ENCODE data around the gene FARSB. TPM values are rescaled to one million over a fixed set of nuclear protein-coding genes. Genes with fewer than 3 reads are reported as not detected.
"Not testable (repeated sequence)": the region's sequence is repeated elsewhere in the genome, so short reads cannot be mapped to it uniquely, and the experiment has no call there.

Gene FARSB
- polyA plus RNA-seq, 6 donors from 2014 or later, result 20.8 to 35.3 (median 30.3) TPM

GRCh38 chr2:222613715-222614331, 42.1 kb downstream of the FARSB start:
- no peaks in the 10 kb centered on the region for H3K9me3 Mint-ChIP-seq

DNA sequence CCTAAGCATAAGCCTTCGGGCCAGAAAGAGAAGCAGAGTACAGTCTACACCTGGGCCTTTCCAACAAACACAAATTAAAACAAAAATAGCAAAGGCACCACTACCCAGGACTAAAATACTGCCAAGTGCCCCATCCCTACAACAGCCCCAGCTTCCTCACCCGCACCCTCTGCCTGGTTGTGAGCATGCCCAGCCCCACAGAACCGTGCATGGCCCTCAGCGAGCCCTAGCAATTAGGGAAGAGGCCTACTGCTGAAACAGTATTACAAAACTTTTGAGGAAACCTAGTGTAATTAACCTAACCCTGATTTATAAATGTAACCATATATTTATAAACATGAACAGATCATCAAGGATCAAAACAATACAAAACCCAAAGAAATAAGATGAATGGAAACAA, 44.2 kb downstream of the FARSB start:
- peaks cover 0 to 16% of the 10 kb centered on the region in 2 donors for H3K36me3 Mint-ChIP-seq

More at GRCh38 chr2:222613715-222614331, 42.1 kb downstream of the FARSB start:
- no peaks in the 10 kb centered on the region for H3K4me1 Mint-ChIP-seq
- DNase-seq, result no peak
- H3K27me3 Mint-ChIP-seq, result no peaks in the 10 kb centered on the region
- ATAC-seq (ENCODE audit: low read depth in 2 of 2), result peak; percentile 32 to 44
- H3K36me3 Mint-ChIP-seq, result peaks cover 0 to 14% of the 10 kb centered on the region in 2 donors
- no peak overlapping the region for H3K27ac Mint-ChIP-seq
- H3K4me3 Mint-ChIP-seq, result no peak overlapping the region

GRCh38 chr2:222610746-222611145, 45.1 kb downstream of the FARSB start:
- DNase-seq, result no peak
- H3K9me3 Mint-ChIP-seq, result no peaks in the 10 kb centered on the region
- no peaks in the 10 kb centered on the region for H3K4me1 Mint-ChIP-seq
- H3K27me3 Mint-ChIP-seq, result no peaks in the 10 kb centered on the region
- no peak for ATAC-seq (ENCODE audit: low read depth in 2 of 2)
- H3K36me3 Mint-ChIP-seq, result peaks cover 0 to 21% of the 10 kb centered on the region in 2 donors
- H3K4me3 Mint-ChIP-seq, result no peak overlapping the region
- no peak overlapping the region for H3K27ac Mint-ChIP-seq

More for the DNA sequence above, 44.2 kb downstream of the FARSB start:
- Mint-ChIP-seq H3K27me3 (no peaks in the 10 kb centered on the region), H3K9me3 (no peaks in the 10 kb centered on the region), H3K27ac (no peak overlapping the region), H3K4me1 (no peaks in the 10 kb centered on the region), H3K4me3 (no peak overlapping the region)
- ATAC-seq (ENCODE audit: low read depth in 2 of 2) (no peak), DNase-seq (no peak)

DNA sequence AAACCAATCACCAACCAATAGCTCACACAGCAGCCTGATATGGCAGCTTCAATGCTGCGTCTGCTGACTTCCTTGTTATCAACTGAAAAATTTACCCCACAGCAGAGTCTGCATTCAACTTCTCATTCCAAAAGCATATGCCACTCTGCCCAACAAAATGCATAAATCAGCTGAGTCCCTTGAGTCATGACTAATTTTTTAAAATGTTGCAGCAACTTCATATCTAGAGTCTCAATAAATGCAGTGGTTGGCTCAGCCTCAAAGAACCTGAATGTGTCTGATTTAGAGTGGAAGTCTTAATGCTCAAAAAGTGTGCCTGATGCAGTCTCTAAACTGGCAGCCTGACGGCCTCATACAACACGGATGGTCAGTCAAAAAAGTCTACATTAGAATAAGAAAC, 46.5 kb downstream of the FARSB start:
- no peaks in the 10 kb centered on the region for H3K27me3 Mint-ChIP-seq
- H3K4me1 Mint-ChIP-seq, result no peaks in the 10 kb centered on the region

DNA sequence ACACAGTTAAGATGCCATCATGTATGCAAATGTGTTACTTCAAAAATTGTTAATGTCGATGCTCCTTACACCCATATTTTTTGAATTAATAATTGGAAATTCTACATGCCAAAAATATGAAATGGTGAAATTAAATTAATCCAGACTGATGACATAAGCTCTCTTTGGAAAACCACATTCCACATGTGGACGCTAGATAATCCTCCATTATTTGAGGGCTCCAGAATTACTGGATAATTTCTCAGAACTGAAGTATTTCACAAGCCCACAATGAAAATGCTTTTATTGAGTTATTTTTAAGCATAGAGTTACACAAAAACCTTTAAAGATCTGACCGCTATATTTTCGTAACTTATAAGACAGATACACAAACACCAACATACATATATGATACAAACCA, 47.8 kb downstream of the FARSB start:
- Mint-ChIP-seq H3K9me3 (no peaks in the 10 kb centered on the region), H3K27ac (no peak overlapping the region), H3K36me3 (peaks cover 0 to 20% of the 10 kb centered on the region in 2 donors), H3K27me3 (no peaks in the 10 kb centered on the region), H3K4me3 (no peak overlapping the region), H3K4me1 (no peaks in the 10 kb centered on the region)
- no peak for DNase-seq
- no peak for ATAC-seq (ENCODE audit: low read depth in 2 of 2)

More for the DNA sequence above, 46.5 kb downstream of the FARSB start:
- no peak overlapping the region for H3K4me3 Mint-ChIP-seq
- H3K27ac Mint-ChIP-seq, result no peak overlapping the region
- ATAC-seq (ENCODE audit: low read depth in 2 of 2) (no peak), DNase-seq (no peak)
- no peaks in the 10 kb centered on the region for H3K9me3 Mint-ChIP-seq
- peaks cover 0 to 20% of the 10 kb centered on the region in 2 donors for H3K36me3 Mint-ChIP-seq

DNA sequence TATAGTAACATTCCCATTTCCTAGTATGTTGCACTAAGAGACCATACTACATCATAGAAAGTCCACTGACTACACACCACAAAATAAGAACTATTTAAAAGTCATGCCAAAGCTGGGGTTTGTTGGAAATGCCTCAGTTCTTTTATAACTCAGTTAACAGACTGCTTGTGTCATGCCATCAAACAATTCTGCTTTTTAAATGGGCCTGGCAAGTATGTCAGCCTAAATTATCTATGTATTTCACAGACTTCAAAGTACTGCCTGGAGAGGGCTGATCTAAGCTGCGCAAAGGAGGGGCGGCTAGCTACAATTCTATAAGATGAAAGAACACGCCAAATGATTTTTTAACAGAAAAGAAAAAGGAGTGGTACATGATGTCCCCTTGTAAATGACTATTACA, 49.6 kb downstream of the FARSB start:
- ATAC-seq (ENCODE audit: low read depth in 2 of 2), result no peak

GRCh38 chr2:222604749-222605515, 51.0 kb downstream of the FARSB start:
- no peak overlapping the region for H3K4me3 Mint-ChIP-seq
- H3K27me3 Mint-ChIP-seq, result no peaks in the 10 kb centered on the region
- H3K4me1 Mint-ChIP-seq, result no peaks in the 10 kb centered on the region
- ATAC-seq (ENCODE audit: low read depth in 2 of 2), result no peak
- no peak for DNase-seq
- H3K9me3 Mint-ChIP-seq, result no peaks in the 10 kb centered on the region
- peaks cover under 1 to 27% of the 10 kb centered on the region in 2 donors for H3K36me3 Mint-ChIP-seq
- peak overlapping the region in 4 of 6 donors; percentile 8 to 88 (median 36) for H3K27ac Mint-ChIP-seq

More for the DNA sequence above, 49.6 kb downstream of the FARSB start:
- peaks cover 0 to 20% of the 10 kb centered on the region in 2 donors for H3K36me3 Mint-ChIP-seq
- no peaks in the 10 kb centered on the region for H3K9me3 Mint-ChIP-seq
- DNase-seq, result no peak
- no peak overlapping the region for H3K4me3 Mint-ChIP-seq
- H3K27me3 Mint-ChIP-seq, result no peaks in the 10 kb centered on the region
- H3K27ac Mint-ChIP-seq, result peak overlapping the region in 3 of 6 donors; percentile 11 to 38 (median 13)
- H3K4me1 Mint-ChIP-seq, result no peaks in the 10 kb centered on the region

- Mint-ChIP-seq H3K36me3 (peaks cover 8 to 33% of the 10 kb centered on the region in 2 donors), H3K4me1 (no peaks in the 10 kb centered on the region), H3K4me3 (no peak overlapping the region), H3K27me3 (no peaks in the 10 kb centered on the region), H3K27ac (no peak overlapping the region), H3K9me3 (no peaks in the 10 kb centered on the region)
- ATAC-seq (ENCODE audit: low read depth in 2 of 2) (no peak), DNase-seq (no peak)
Measured at GRCh38 chr2:222603501-222603900, 52.4 kb downstream of the FARSB start.

DNA sequence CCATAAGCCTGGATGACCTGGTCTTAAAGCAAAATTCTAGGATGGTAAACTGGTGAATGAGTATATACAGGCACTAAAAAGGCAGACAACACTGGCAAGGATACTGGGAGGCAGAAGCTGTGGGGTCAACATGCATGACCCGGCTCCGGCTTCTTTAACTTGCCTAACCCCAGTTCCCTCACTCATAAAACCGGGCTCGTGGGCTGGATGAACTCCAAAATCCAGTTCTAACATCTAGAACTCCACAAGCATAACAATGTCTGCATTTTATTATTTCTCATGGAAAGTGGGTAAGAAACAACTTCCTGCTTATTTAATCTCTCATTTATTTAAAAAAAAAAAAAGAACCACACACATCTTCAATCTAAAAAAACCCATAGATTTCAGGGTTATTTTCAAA, 57.3 kb downstream of the FARSB start:
- peaks cover 26 to 38% of the 10 kb centered on the region in 2 donors for H3K36me3 Mint-ChIP-seq
- no peaks in the 10 kb centered on the region for H3K27me3 Mint-ChIP-seq
- peak overlapping the region in 1 of 6 donors; percentile 70 for H3K27ac Mint-ChIP-seq
- H3K4me3 Mint-ChIP-seq, result no peak overlapping the region
- H3K4me1 Mint-ChIP-seq, result no peaks in the 10 kb centered on the region
- DNase-seq (no peak), ATAC-seq (ENCODE audit: low read depth in 2 of 2) (no peak)
- no peaks in the 10 kb centered on the region for H3K9me3 Mint-ChIP-seq

GRCh38 chr2:222595581-222595980, 60.3 kb downstream of the FARSB start:
- H3K27ac Mint-ChIP-seq, result peak overlapping the region in 1 of 6 donors; percentile 18

DNA sequence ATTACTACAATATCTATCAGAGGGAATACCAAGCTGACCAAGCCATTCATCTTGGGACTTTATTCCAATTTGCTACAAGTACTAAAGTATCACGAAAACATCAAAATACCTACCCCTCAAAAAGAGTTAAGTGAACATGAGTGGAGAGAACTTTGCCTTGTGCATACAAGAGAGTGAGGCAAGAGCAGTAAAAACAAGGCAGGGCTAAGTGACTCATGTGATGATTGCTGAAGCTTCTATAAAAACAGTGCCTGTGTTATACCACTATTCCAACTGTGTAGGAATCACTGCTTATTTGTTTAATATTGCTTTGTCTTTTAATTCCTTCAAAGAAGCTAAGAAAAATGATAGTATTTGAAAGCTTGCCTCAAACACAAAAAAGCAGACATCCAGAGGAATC, 61.2 kb downstream of the FARSB start:
- H3K36me3 Mint-ChIP-seq, result peaks cover 31 to 51% of the 10 kb centered on the region in 2 donors
- H3K27ac Mint-ChIP-seq, result peak overlapping the region in 2 of 6 donors; percentile 1 to 29
- H3K9me3 Mint-ChIP-seq, result peaks cover 0 to 2% (median 0%) of the 10 kb centered on the region in 7 donors
- H3K27me3 Mint-ChIP-seq, result no peaks in the 10 kb centered on the region
- ATAC-seq (ENCODE audit: low read depth in 2 of 2) (no peak), DNase-seq (no peak)
- no peak overlapping the region for H3K4me3 Mint-ChIP-seq
- H3K4me1 Mint-ChIP-seq, result no peaks in the 10 kb centered on the region

More at GRCh38 chr2:222595581-222595980, 60.3 kb downstream of the FARSB start:
- DNase-seq, result no peak
- ATAC-seq (ENCODE audit: low read depth in 2 of 2), result no peak
- no peak overlapping the region for H3K4me3 Mint-ChIP-seq
- H3K9me3 Mint-ChIP-seq, result no peaks in the 10 kb centered on the region
- H3K27me3 Mint-ChIP-seq, result no peaks in the 10 kb centered on the region
- peaks cover 34 to 52% of the 10 kb centered on the region in 2 donors for H3K36me3 Mint-ChIP-seq
- H3K4me1 Mint-ChIP-seq, result no peaks in the 10 kb centered on the region

DNA sequence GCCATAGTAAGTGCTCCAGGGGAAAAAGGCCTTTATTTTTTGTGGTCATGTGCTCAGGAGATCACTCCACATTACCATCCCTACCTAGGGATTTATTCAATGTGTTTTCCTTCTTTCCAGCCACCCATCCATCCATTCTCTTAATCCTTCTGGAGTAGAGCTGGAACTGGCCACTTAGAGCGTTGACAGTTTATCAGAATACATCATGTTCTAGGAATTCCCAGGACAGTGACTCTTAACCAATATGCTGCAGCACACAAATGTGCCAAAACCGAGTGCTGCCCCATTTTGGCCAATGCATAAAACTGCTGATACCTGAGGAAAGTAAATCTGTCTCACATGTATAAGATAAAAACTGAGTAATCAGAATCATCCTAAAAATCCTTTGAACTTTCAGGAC, 63.7 kb downstream of the FARSB start:
- ATAC-seq (ENCODE audit: low read depth in 2 of 2) (no peak), DNase-seq (no peak)
- Mint-ChIP-seq H3K27me3 (no peaks in the 10 kb centered on the region), H3K4me3 (no peak overlapping the region), H3K9me3 (peaks cover 0 to 8% (median 2%) of the 10 kb centered on the region in 7 donors), H3K4me1 (peaks cover 0 to 5% (median 2%) of the 10 kb centered on the region in 3 donors), H3K36me3 (peaks cover 18 to 42% of the 10 kb centered on the region in 2 donors), H3K27ac (no peak overlapping the region)

GRCh38 chr2:222591661-222592060, 64.2 kb downstream of the FARSB start:
- peaks cover 0 to 9% (median 2%) of the 10 kb centered on the region in 7 donors for H3K9me3 Mint-ChIP-seq
- H3K4me1 Mint-ChIP-seq, result peaks cover 0 to 7% (median 2%) of the 10 kb centered on the region in 3 donors
- DNase-seq, result no peak
- no peak overlapping the region for H3K4me3 Mint-ChIP-seq
- no peaks in the 10 kb centered on the region for H3K27me3 Mint-ChIP-seq
- no peak for ATAC-seq (ENCODE audit: low read depth in 2 of 2)
- peak overlapping the region in 2 of 6 donors; percentile 38 to 84 for H3K27ac Mint-ChIP-seq
- H3K36me3 Mint-ChIP-seq, result peaks cover 23 to 46% of the 10 kb centered on the region in 2 donors

DNA sequence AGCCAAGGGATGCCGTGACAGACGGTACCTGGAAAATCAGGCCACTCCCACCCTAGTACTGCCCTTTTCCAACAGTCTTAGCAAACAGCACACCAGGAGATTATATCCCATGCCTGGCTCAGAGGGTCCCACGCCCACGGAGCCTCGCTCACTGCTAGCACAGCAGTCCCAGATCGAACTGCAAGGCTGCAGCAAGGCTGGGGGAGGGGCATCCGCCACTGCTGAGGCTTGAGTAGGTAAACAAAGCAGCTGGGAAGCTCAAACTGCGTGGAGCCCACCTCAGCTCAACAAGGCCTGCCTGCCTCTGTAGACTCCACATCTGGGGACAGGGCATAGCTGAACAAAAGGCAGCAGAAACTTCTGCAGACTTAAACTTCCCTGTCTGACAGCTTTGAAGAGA, 71.3 kb downstream of the FARSB start:
- not testable (repeated sequence) for ATAC-seq (ENCODE audit: low read depth in 2 of 2); DNase-seq; H3K4me3 Mint-ChIP-seq; H3K9me3 Mint-ChIP-seq; H3K27me3 Mint-ChIP-seq; H3K27ac Mint-ChIP-seq
- Mint-ChIP-seq H3K4me1 (peaks cover 4 to 13% (median 12%) of the 10 kb centered on the region in 3 donors), H3K36me3 (peaks cover 23 to 35% of the 10 kb centered on the region in 2 donors)

Measured in naive B cell (primary cell).